Measurements from ENCODE around the gene BTBD7.

Gene BTBD7

GRCh38 chr14:93302688-93303581 is 29.9 kb downstream of the BTBD7 start:
- DNase-seq = no peak

- DNase-seq = no peak
These were observed 30.9 kb downstream of the BTBD7 start for GRCh38 chr14:93301821-93302447.

GRCh38 chr14:93299866-93300265 is 33.0 kb downstream of the BTBD7 start:
- DNase-seq = no peak

- no peak for DNase-seq
These were observed 33.4 kb downstream of the BTBD7 start for GRCh38 chr14:93299416-93299815.

- DNase-seq = peak in 2 of 3 experiments; percentile 12 to 71
These were observed 37.2 kb downstream of the BTBD7 start for GRCh38 chr14:93295541-93296220.

GRCh38 chr14:93286212-93286890 is 46.5 kb downstream of the BTBD7 start:
- no peak for DNase-seq

- DNase-seq = no peak
These were observed 47.8 kb downstream of the BTBD7 start for GRCh38 chr14:93285044-93285443.

- no peak for DNase-seq
These were observed 50.9 kb downstream of the BTBD7 start for GRCh38 chr14:93281937-93282336.

GRCh38 chr14:93280743-93281142 is 52.1 kb downstream of the BTBD7 start:
- DNase-seq = no peak

GRCh38 chr14:93276031-93276716 is 56.7 kb downstream of the BTBD7 start:
- DNase-seq = no peak

- no peak for DNase-seq
These were observed 58.6 kb downstream of the BTBD7 start for GRCh38 chr14:93274055-93274806.

GRCh38 chr14:93271111-93271510 is 61.7 kb downstream of the BTBD7 start:
- DNase-seq = no peak

- DNase-seq = no peak
These were observed 63.3 kb downstream of the BTBD7 start for GRCh38 chr14:93269341-93270068.

GRCh38 chr14:93268406-93268805 is 64.4 kb downstream of the BTBD7 start:
- no peak for DNase-seq

- no peak for DNase-seq
These were observed 65.6 kb downstream of the BTBD7 start for GRCh38 chr14:93267149-93267711.

- no peak for DNase-seq
These were observed 66.7 kb downstream of the BTBD7 start for GRCh38 chr14:93266127-93266526.

GRCh38 chr14:93263416-93263815 is 69.4 kb downstream of the BTBD7 start:
- no peak for DNase-seq

- DNase-seq = peak in 1 of 3 experiments; percentile 43
These were observed 70.4 kb downstream of the BTBD7 start for GRCh38 chr14:93262446-93262845.

GRCh38 chr14:93249128-93249831 is 83.6 kb downstream of the BTBD7 start:
- no peak for DNase-seq

- no peak for DNase-seq
These were observed 86.3 kb downstream of the BTBD7 start for GRCh38 chr14:93246534-93246933.
